PC-3 (cell line): ENCODE data around the gene OR10H2. TPM values are rescaled to one million over a fixed set of nuclear protein-coding genes. Genes with fewer than 3 reads are reported as not detected.

Source experiments
- ATAC-seq: fragments of 200-7000 bp; cut with Tn5 transposase; 2 replicates; pipeline ENCODE4 v1.9.1; 2020; ENCODE audit warnings: mild to moderate bottlenecking, moderate library complexity
- BruUV-seq: library from RNA; stranded (reverse); fragments of 400-500 nt; replicated peaks from 2 replicates; lab custom pipeline; 2021; lab: Mats Ljungman, UMichigan
- CTCF ChIA-PET: fragments of 300-600 bp; sonication (Branson Sonifier 250); formaldehyde crosslinking; loops from one replicate; lab custom pipeline; 2022; ENCODE audit warnings: antibody characterized with exemption; lab: Charles Lee
- POLR2A ChIA-PET: fragments of 300-600 bp; sonication (Branson Sonifier 250); formaldehyde crosslinking; loops from one replicate; lab custom pipeline; 2022; ENCODE audit warnings: antibody characterized with exemption; ENCODE audit not compliant: unreplicated experiment; lab: Charles Lee
- DNase-seq: peaks from one replicate; pipeline ENCODE4 v3.0.0-alpha.2; 2015
- H2AFZ ChIP-seq: fragments of 300-600 bp; sonication (generic); 2 replicates; pipeline ENCODE4 v1.6.0; 2016; ENCODE audit warnings: antibody characterized with exemption, low read length
- H3F3A ChIP-seq: fragments of 300-600 bp; sonication (generic); one replicate; pipeline ENCODE4 v1.6.0; 2017; ENCODE audit warnings: antibody characterized with exemption, low read length, control low read depth, mild to moderate bottlenecking; ENCODE audit not compliant: unreplicated experiment
- H3K27ac ChIP-seq: fragments of 300-600 bp; sonication (generic); 2 replicates; pipeline ENCODE4 v1.5.1; 2016; ENCODE audit warnings: mild to moderate bottlenecking, low read length
- H3K27me3 ChIP-seq: fragments of 300-600 bp; sonication (generic); 2 replicates; pipeline ENCODE4 v1.6.1; 2016; ENCODE audit warnings: low read length, mixed read lengths
- H3K36me3 ChIP-seq: fragments of 300-600 bp; sonication (generic); 2 replicates; pipeline ENCODE4 v1.6.1; 2016; ENCODE audit warnings: low read depth, mixed run types, low read length, mixed read lengths
- H3K4me1 ChIP-seq: fragments of 300-600 bp; sonication (generic); 2 replicates; pipeline ENCODE4 v1.5.1; 2016; ENCODE audit warnings: low read length; ENCODE audit not compliant: insufficient read depth
- H3K4me2 ChIP-seq: fragments of 300-600 bp; sonication (generic); 2 replicates; pipeline ENCODE4 v1.6.0; 2016; ENCODE audit warnings: low read length
- H3K4me3 ChIP-seq: fragments of 300-600 bp; sonication (generic); 2 replicates; pipeline ENCODE4 v1.5.1; 2016; ENCODE audit warnings: mild to moderate bottlenecking, low read length, mixed read lengths
- H3K79me2 ChIP-seq: fragments of 300-600 bp; sonication (generic); 2 replicates; pipeline ENCODE4 v1.6.1; 2017; ENCODE audit warnings: low read length, mixed read lengths
- H3K9ac ChIP-seq: fragments of 300-600 bp; sonication (generic); 2 replicates; pipeline ENCODE4 v1.6.0; 2016; ENCODE audit warnings: mild to moderate bottlenecking, low read length
- H3K9me2 ChIP-seq: fragments of 300-600 bp; sonication (generic); replicated peaks from 2 replicates; pipeline ENCODE4 v1.6.1; 2016; ENCODE audit warnings: mixed run types, low read length, mixed read lengths
- H3K9me3 ChIP-seq: fragments of 300-600 bp; sonication (generic); 2 replicates; pipeline ENCODE4 v1.6.1; 2016; ENCODE audit warnings: low read length, mixed read lengths
- H4K20me1 ChIP-seq: fragments of 300-600 bp; sonication (generic); 2 replicates; pipeline ENCODE4 v1.6.1; 2016; ENCODE audit warnings: low read length, mixed read lengths
- CTCF ChIP-seq: fragments of 300-600 bp; sonication (generic); conservative IDR thresholded peaks from 2 replicates; pipeline ENCODE4 v1.5.1; 2017; ENCODE audit warnings: antibody characterized with exemption, low read depth, mild to moderate bottlenecking, low read length
- EZH2 ChIP-seq: fragments of 300-600 bp; sonication (generic); IDR thresholded peaks from one replicate; pipeline ENCODE4 v1.6.1; 2017; ENCODE audit warnings: antibody characterized with exemption, mild to moderate bottlenecking, low read length; ENCODE audit not compliant: unreplicated experiment
- EZH2phosphoT487 ChIP-seq: fragments of 300-600 bp; sonication (generic); IDR thresholded peaks from 2 replicates; pipeline ENCODE4 v1.6.1; 2018; ENCODE audit warnings: mild to moderate bottlenecking, antibody characterized with exemption, low read length, borderline replicate concordance
- intact Hi-C: fragments of 100-400 bp; cut with micrococcal nuclease; formaldehyde crosslinking; loops from 2 replicates; pipeline ENCODE4 v1.9.0; 2023
- total RNA-seq: library from RNA; depleted of rRNA; stranded (reverse); fragments of >200 nt; gene quantifications from 2 replicates; pipeline ENCODE4 v1.2.3, GENCODE V29; 2014

The OR10H2 gene
- total RNA-seq, 1 experiment from 2014 or later, result not detected

- Histone ChIP-seq H4K20me1 (no peaks in the 10 kb centered on the region), H3K36me3 (no peaks in the 10 kb centered on the region), H3K9me2 (no peaks in the 10 kb centered on the region), H3K9ac (no peak overlapping the region), H3F3A (no peaks in the 10 kb centered on the region), H3K79me2 (no peaks in the 10 kb centered on the region), H2AFZ (no peak overlapping the region), H3K4me1 (no peaks in the 10 kb centered on the region), H3K27me3 (peaks cover under 1% of the 10 kb centered on the region; the same call in 1 of the 2 replicates), H3K4me2 (no peak overlapping the region), H3K27ac (no peak overlapping the region), H3K9me3 (no peaks in the 10 kb centered on the region), H3K4me3 (no peak overlapping the region)
- no TSS peak for BruUV-seq
- CTCF ChIA-PET, result no interaction called here
- no peak for TF ChIP-seq CTCF
- ATAC-seq (no peak), DNase-seq (no peak)
- POLR2A ChIA-PET, result no interaction called here
- intact Hi-C loops, result no loop called here
These were observed 47.1 kb upstream of the OR10H2 start for GRCh38 chr19:15680478-15681322.

- Histone ChIP-seq H2AFZ (no peak overlapping the region), H3K9me2 (no peaks in the 10 kb centered on the region), H3K27ac (no peak overlapping the region), H3K9ac (no peak overlapping the region), H3K4me1 (no peaks in the 10 kb centered on the region), H3K9me3 (peaks cover 4% of the 10 kb centered on the region; the same call in 1 of the 2 replicates), H4K20me1 (no peaks in the 10 kb centered on the region), H3F3A (no peaks in the 10 kb centered on the region), H3K36me3 (no peaks in the 10 kb centered on the region), H3K4me2 (no peak overlapping the region), H3K79me2 (no peaks in the 10 kb centered on the region), H3K4me3 (no peak overlapping the region), H3K27me3 (peaks cover 3% of the 10 kb centered on the region)
- no TSS peak for BruUV-seq
- intact Hi-C loops, result no loop called here
- ATAC-seq (no peak), DNase-seq (no peak)
- CTCF ChIA-PET, result no interaction called here
- POLR2A ChIA-PET, result no interaction called here
- TF ChIP-seq EZH2phosphoT487 (no peak), EZH2 (no peak), CTCF (no peak)
These were observed 44.4 kb upstream of the OR10H2 start for GRCh38 chr19:15683411-15683810.

- DNase-seq, result peak; percentile 21
- H3K4me3 ChIP-seq, result no peak overlapping the region
- peaks cover 8% of the 10 kb centered on the region; the same call in 1 of the 2 replicates for H3K9me3 ChIP-seq
- no peaks in the 10 kb centered on the region for H4K20me1 ChIP-seq
- no peak overlapping the region for H3K9ac ChIP-seq
- H3F3A ChIP-seq, result no peaks in the 10 kb centered on the region
- TF ChIP-seq EZH2 (no peak), CTCF (no peak), EZH2phosphoT487 (no peak)
- no peaks in the 10 kb centered on the region for H3K36me3 ChIP-seq
- no peak overlapping the region for H2AFZ ChIP-seq
- no peaks in the 10 kb centered on the region for H3K4me1 ChIP-seq
- ChIA-PET CTCF (no interaction called here), POLR2A (no interaction called here)
- no peaks in the 10 kb centered on the region for H3K79me2 ChIP-seq
- no peak overlapping the region for H3K27ac ChIP-seq
- H3K9me2 ChIP-seq, result no peaks in the 10 kb centered on the region
- intact Hi-C loops, result no loop called here
- ATAC-seq, result no peak
- BruUV-seq, result no TSS peak
- no peak overlapping the region for H3K4me2 ChIP-seq
- peaks cover 3% of the 10 kb centered on the region for H3K27me3 ChIP-seq
These were observed 43.0 kb upstream of the OR10H2 start for GRCh38 chr19:15684828-15685227.
